IPS-20b (cell line): ENCODE results near the gene PCSK1N.

Experiments
- H3K27ac ChIP-seq: one replicate; pipeline ENCODE4 v1.5.1; 2013; ENCODE audit warnings: low read length
- H3K27me3 ChIP-seq: 2 replicates; pipeline ENCODE4 v1.6.1; 2013; ENCODE audit warnings: mild to moderate bottlenecking, low read length, inconsistent platforms; ENCODE audit not compliant: insufficient read depth
- H3K36me3 ChIP-seq: 2 replicates; pipeline ENCODE4 v1.6.1; 2013; ENCODE audit warnings: low read depth, mild to moderate bottlenecking, inconsistent platforms, low read length, moderate library complexity; ENCODE audit not compliant: insufficient read depth
- H3K4me1 ChIP-seq: 2 replicates; pipeline ENCODE4 v1.6.1; 2013; ENCODE audit warnings: mild to moderate bottlenecking, control low read depth, inconsistent platforms, low read length, moderate library complexity; ENCODE audit not compliant: insufficient read depth
- H3K4me3 ChIP-seq: 2 replicates; pipeline ENCODE4 v1.5.1; 2013; ENCODE audit warnings: mild to moderate bottlenecking, low read length, inconsistent platforms
- H3K9ac ChIP-seq: 2 replicates; pipeline ENCODE4 v1.6.1; 2013; ENCODE audit warnings: low read depth, mild to moderate bottlenecking, inconsistent platforms, low read length, moderate library complexity
- H3K9me3 ChIP-seq: 2 replicates; pipeline ENCODE4 v1.6.1; 2013; ENCODE audit warnings: mild to moderate bottlenecking, low read depth, low read length, inconsistent platforms; ENCODE audit not compliant: insufficient read depth

Gene PCSK1N

GRCh38 chrX:48800574-48801279, 34.7 kb downstream of the PCSK1N start:
- peaks cover 24% of the 10 kb centered on the region; the same call in 1 of the 2 replicates for H3K36me3 ChIP-seq
- H3K9ac ChIP-seq = peak overlapping the region; percentile 89; the same call in 1 of the 2 replicates
- no peaks in the 10 kb centered on the region for H3K9me3 ChIP-seq
- H3K4me3 ChIP-seq = peak overlapping the region; percentile 82
- peak overlapping the region; percentile 96 for H3K27ac ChIP-seq
- H3K27me3 ChIP-seq = no peaks in the 10 kb centered on the region
- 0 out of 2 replicates have a peak, but pooled peaks cover 3% of the 10 kb centered on the region for H3K4me1 ChIP-seq

DNA sequence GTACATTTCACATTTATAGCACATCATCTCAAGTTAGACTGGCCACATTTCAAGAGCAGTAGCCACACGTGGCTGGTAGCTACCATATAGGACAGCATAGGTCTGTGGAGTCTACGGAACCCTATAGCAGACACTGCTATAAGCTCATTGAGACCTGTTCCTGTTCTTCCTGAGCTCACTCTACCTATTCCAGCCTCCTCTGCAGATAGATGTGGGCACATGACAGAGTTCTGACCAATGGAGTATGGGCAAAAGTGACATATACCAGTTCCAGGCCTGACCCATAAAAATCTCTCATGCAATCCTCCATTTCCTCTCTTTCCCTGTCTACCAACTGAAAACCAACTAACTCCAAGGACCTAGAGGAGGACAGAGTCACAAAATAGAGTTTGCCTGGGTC, 37.1 kb downstream of the PCSK1N start:
- H3K9ac ChIP-seq = no peak overlapping the region
- no peak overlapping the region for H3K27ac ChIP-seq
- H3K4me3 ChIP-seq = no peak overlapping the region
- no peaks in the 10 kb centered on the region for H3K9me3 ChIP-seq
- peaks cover 5% of the 10 kb centered on the region; the same call in 1 of the 2 replicates for H3K36me3 ChIP-seq
- H3K4me1 ChIP-seq = 0 out of 2 replicates have a peak, but pooled peaks cover 3% of the 10 kb centered on the region
- H3K27me3 ChIP-seq = no peaks in the 10 kb centered on the region

DNA sequence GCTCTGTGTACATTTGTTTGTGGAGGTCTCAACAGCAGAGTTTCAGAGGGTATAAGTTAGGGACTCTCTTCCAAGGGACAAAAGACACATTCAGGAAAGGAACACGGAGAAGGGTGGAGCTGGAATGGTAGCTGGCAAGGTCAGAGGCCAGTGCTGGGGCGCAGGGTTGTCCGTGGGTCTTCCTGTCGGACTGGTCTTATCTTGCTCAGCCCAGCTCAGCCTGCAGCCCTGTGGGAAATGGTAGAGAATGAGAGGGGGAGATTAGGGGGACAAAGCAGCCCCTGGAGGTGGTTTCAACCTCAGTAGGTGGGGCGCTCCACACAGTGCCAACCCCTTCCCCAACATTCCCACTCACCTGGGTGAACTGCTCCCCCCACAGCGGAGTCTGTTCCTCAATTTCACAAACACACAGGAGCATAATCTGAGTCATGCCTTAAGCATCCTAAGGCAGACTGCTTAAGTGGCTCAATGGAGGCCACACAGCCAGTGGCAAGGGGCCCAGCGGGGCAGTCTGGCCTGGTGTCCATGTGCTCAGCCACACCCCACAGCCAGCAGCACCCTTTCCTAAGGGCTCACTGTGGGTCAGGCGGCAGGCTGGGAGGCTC, 40.4 kb downstream of the PCSK1N start:
- no peak overlapping the region for H3K27ac ChIP-seq
- H3K36me3 ChIP-seq = no peaks in the 10 kb centered on the region
- no peak overlapping the region for H3K9ac ChIP-seq
- no peaks in the 10 kb centered on the region for H3K9me3 ChIP-seq
- no peaks in the 10 kb centered on the region for H3K4me1 ChIP-seq
- no peaks in the 10 kb centered on the region for H3K27me3 ChIP-seq
- no peak overlapping the region for H3K4me3 ChIP-seq

DNA sequence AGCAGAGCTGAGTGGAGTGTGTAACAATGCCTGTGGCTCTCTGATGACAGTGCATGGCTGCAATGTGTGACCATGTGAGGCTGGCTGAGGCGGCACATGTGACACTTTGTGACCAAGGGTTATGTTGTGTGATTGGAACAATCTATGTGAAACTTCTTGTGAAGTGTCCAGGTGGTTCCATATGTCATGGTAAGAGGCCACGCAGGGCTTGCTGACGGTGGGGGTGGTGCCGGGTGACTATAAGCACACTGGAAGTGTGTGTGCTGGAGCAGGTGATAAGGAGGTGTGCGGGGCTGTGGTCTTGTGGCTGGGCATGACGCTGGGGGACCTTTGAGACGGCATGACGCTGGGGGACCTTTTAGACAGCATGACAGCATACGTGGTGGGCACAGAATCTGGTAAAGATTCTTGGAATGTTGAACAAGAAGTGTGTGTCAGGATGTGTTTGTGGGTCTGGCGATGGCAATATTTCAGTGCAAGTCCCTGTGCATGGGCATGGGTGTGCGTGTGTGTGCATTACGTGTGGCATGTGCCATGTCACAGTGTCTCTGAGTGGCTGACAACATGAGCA, 41.0 kb downstream of the PCSK1N start:
- no peaks in the 10 kb centered on the region for H3K4me1 ChIP-seq
- no peaks in the 10 kb centered on the region for H3K27me3 ChIP-seq
- no peak overlapping the region for H3K9ac ChIP-seq
- H3K27ac ChIP-seq = no peak overlapping the region
- H3K4me3 ChIP-seq = no peak overlapping the region
- no peaks in the 10 kb centered on the region for H3K9me3 ChIP-seq
- H3K36me3 ChIP-seq = no peaks in the 10 kb centered on the region

DNA sequence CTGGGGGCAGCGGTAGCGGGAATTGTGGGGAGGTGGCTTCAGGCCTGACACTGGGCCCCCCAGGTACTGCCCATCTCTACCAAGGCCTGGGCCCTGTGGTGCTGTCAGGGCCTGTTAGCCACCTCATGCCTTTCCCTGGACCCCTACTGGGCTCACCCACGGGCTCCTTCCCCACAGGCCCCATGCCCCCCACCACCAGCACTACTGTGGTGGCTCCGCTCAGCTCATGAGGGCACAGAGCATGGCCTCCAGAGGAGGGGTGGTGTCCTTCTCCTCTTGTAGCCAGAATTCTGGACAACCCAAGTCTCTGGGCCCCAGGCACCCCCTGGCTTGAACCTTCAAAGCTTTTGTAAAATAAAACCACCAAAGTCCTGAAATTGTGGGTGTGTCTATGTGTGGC, 41.5 kb downstream of the PCSK1N start:
- H3K9me3 ChIP-seq = no peaks in the 10 kb centered on the region
- H3K4me1 ChIP-seq = no peaks in the 10 kb centered on the region
- no peak overlapping the region for H3K27ac ChIP-seq
- no peak overlapping the region for H3K9ac ChIP-seq
- no peaks in the 10 kb centered on the region for H3K36me3 ChIP-seq
- H3K27me3 ChIP-seq = no peaks in the 10 kb centered on the region
- no peak overlapping the region for H3K4me3 ChIP-seq

DNA sequence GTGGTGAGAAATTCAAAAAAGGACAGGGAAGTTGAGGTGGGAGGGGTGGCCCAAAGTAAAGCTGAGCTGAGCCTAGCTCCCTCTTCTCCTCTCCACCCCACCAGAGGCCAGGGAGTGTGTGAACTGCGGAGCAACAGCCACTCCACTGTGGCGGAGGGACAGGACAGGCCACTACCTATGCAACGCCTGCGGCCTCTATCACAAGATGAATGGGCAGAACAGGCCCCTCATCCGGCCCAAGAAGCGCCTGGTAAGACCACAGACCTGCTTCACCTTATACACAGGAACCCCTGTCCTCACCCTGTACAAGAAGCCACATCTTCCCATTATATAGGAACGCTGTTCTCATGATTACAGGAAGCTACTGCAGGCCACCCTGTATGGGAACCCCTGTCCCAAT, 43.2 kb downstream of the PCSK1N start:
- Histone ChIP-seq H3K4me1 (no peaks in the 10 kb centered on the region), H3K36me3 (no peaks in the 10 kb centered on the region), H3K4me3 (no peak overlapping the region), H3K9ac (no peak overlapping the region), H3K9me3 (no peaks in the 10 kb centered on the region), H3K27ac (no peak overlapping the region), H3K27me3 (no peaks in the 10 kb centered on the region)

DNA sequence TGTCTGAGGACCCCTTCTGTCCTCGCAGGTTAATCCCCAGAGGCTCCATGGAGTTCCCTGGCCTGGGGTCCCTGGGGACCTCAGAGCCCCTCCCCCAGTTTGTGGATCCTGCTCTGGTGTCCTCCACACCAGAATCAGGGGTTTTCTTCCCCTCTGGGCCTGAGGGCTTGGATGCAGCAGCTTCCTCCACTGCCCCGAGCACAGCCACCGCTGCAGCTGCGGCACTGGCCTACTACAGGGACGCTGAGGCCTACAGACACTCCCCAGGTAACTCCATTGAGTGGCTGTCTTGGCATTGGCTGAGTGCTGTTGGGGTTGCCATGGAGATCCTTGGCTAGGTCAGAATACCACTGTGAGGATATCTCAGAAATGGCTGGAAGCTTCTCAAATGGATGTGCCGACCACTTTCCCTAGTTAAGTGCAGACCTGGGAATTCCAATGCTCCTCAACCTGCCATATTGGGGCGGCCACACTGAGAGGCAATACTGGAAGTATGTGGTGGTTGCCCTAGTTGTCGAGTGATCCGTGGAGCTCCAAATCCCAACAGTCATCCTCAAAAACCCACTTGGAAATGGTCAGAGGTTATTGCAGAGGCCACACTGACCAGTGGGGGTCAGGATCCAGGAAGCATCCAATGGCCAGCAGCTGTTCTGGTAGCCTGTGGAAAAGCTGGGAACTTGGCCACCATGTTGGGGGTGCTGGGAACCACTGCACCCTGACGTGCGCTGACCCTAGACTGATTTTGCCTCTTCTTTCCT, 44.2 kb downstream of the PCSK1N start:
- H3K27ac ChIP-seq = no peak overlapping the region
- no peaks in the 10 kb centered on the region for H3K4me1 ChIP-seq
- no peaks in the 10 kb centered on the region for H3K27me3 ChIP-seq
- H3K36me3 ChIP-seq = no peaks in the 10 kb centered on the region
- no peak overlapping the region for H3K9ac ChIP-seq
- no peak overlapping the region for H3K4me3 ChIP-seq
- no peaks in the 10 kb centered on the region for H3K9me3 ChIP-seq

- no peak overlapping the region for H3K27ac ChIP-seq
- no peak overlapping the region for H3K4me3 ChIP-seq
- no peaks in the 10 kb centered on the region for H3K4me1 ChIP-seq
- H3K9me3 ChIP-seq = no peaks in the 10 kb centered on the region
- H3K36me3 ChIP-seq = no peaks in the 10 kb centered on the region
- no peaks in the 10 kb centered on the region for H3K27me3 ChIP-seq
- no peak overlapping the region for H3K9ac ChIP-seq
Observed at GRCh38 chrX:48790477-48790876, 44.9 kb downstream of the PCSK1N start.

DNA sequence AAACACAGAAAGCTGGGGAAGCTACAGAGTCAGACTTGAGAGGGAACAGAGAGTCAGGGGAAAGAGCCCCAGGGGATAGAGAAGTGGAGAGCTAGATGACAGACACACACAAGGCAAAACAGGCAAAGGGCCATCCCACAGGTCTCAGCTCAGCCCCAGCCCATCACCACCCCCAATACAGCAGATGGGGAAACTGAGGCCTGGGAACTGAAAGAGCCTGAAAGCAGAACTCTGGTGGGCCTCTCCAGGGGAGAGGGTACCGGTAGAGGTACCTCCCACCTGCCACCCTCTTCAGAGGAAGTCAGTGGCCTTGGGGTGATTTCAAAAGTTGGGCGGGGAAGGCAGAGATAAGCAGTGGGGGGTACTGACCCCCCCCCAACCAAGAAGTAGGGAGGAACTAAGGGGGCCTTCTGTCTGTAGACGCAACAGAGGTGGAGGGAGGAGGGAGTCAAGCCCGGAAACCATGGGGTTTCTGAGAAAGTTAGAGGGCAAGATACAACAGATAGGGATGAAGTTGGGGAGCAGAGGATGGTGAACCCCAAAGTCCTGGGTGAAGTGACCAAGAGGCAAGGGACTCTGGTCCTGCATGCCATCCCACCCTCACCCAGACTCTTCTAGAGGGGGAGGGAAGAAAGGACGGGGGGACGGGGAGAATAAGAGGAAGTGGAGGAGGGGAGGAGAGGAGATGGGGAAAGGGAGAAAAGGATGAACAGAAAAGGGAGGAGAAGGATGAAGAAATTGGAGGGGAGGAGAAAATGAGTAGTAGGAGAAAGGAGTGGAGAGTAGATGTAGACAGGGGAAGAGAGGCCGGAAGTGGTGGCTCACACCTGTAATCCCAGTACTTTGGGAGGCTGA, 45.8 kb downstream of the PCSK1N start:
- Histone ChIP-seq H3K4me1 (no peaks in the 10 kb centered on the region), H3K36me3 (no peaks in the 10 kb centered on the region), H3K9ac (no peak overlapping the region), H3K4me3 (no peak overlapping the region), H3K27me3 (no peaks in the 10 kb centered on the region), H3K9me3 (no peaks in the 10 kb centered on the region), H3K27ac (no peak overlapping the region)

- no peak overlapping the region for H3K4me3 ChIP-seq
- no peaks in the 10 kb centered on the region for H3K9me3 ChIP-seq
Observed at GRCh38 chrX:48787505-48788443, 47.6 kb downstream of the PCSK1N start.

More at GRCh38 chrX:48787505-48788443, 47.6 kb downstream of the PCSK1N start:
- Histone ChIP-seq H3K27ac (no peak overlapping the region), H3K27me3 (no peaks in the 10 kb centered on the region), H3K9ac (no peak overlapping the region), H3K36me3 (no peaks in the 10 kb centered on the region), H3K4me1 (no peaks in the 10 kb centered on the region)
